WTC11 (cell line): Measurements from ENCODE around the gene ITGB3. TPM values are rescaled to one million over a fixed set of nuclear protein-coding genes. Genes with fewer than 3 reads are reported as not detected.

Source experiments
- ATAC-seq: fragments of 200-7000 bp; cut with Tn5 transposase; 2 replicates; pipeline ENCODE4 v1.10.0; 2021; ENCODE audit warnings: mild to moderate bottlenecking, moderate library complexity
- CTCF ChIA-PET: fragments of 300-600 bp; sonication (Branson Sonifier 250); formaldehyde crosslinking; loops from one replicate; lab custom pipeline; 2021; ENCODE audit warnings: antibody characterized with exemption; lab: Charles Lee
- POLR2A ChIA-PET: fragments of 350-600 bp; sonication (Branson Sonifier 250); formaldehyde crosslinking; loops from one replicate; lab custom pipeline; 2021; ENCODE audit warnings: antibody characterized with exemption; lab: Charles Lee
- DNase-seq: peaks from one replicate; pipeline ENCODE4 v3.0.0; 2021; ENCODE audit warnings: low spot score
- H3K27ac Mint-ChIP-seq: 2 replicates; pipeline ENCODE4 v1.8.0; 2021; ENCODE audit warnings: mixed read lengths
- H3K27me3 Mint-ChIP-seq: 2 replicates; pipeline ENCODE4 v1.8.0; 2021; ENCODE audit warnings: low read depth, mild to moderate bottlenecking, moderate library complexity, mixed read lengths
- H3K36me3 Mint-ChIP-seq: 2 replicates; pipeline ENCODE4 v1.8.0; 2021; ENCODE audit warnings: mixed read lengths
- H3K4me1 Mint-ChIP-seq: 2 replicates; pipeline ENCODE4 v1.8.0; 2022; ENCODE audit warnings: mixed read lengths
- H3K4me3 Mint-ChIP-seq: 2 replicates; pipeline ENCODE4 v1.8.0; 2021; ENCODE audit warnings: mild to moderate bottlenecking, moderate library complexity, mixed read lengths
- H3K9me3 Mint-ChIP-seq: 2 replicates; pipeline ENCODE4 v1.8.0; 2021; ENCODE audit warnings: mixed read lengths
- EMX1 ChIP-seq: fragments of 250-450 bp; sonication (Bioruptor Pico); IDR thresholded peaks from 2 replicates; pipeline ENCODE4 v1.8.0; 2021; ENCODE audit warnings: mild to moderate bottlenecking
- ETV6 ChIP-seq: sonication (generic); formaldehyde crosslinking; IDR thresholded peaks from 2 replicates; pipeline ENCODE4 v1.8.1; 2022; ENCODE audit warnings: mild to moderate bottlenecking, missing genetic modification reagents
- FOXJ3 ChIP-seq: sonication (generic); formaldehyde crosslinking; IDR thresholded peaks from 2 replicates; pipeline ENCODE4 v1.9.0; 2021; ENCODE audit warnings: missing genetic modification reagents, mild to moderate bottlenecking, borderline replicate concordance
- FOXP1 ChIP-seq: sonication (generic); formaldehyde crosslinking; IDR thresholded peaks from 2 replicates; pipeline ENCODE4 v1.8.0; 2022; ENCODE audit warnings: missing genetic modification reagents, mild to moderate bottlenecking, moderate library complexity, borderline replicate concordance
- GRHL2 ChIP-seq: fragments of 250-450 bp; sonication (Bioruptor Pico); IDR thresholded peaks from 2 replicates; pipeline ENCODE4 v1.8.0; 2022; ENCODE audit warnings: mild to moderate bottlenecking, moderate library complexity; ENCODE audit not compliant: insufficient replicate concordance, severe bottlenecking
- HMGXB4 ChIP-seq: sonication (generic); formaldehyde crosslinking; IDR thresholded peaks from 2 replicates; pipeline ENCODE4 v1.8.1; 2023; ENCODE audit warnings: mild to moderate bottlenecking, moderate library complexity, missing genetic modification reagents
- JUN ChIP-seq: sonication (generic); formaldehyde crosslinking; IDR thresholded peaks from 2 replicates; pipeline ENCODE4 v1.8.0; 2023; ENCODE audit warnings: mild to moderate bottlenecking, missing genetic modification reagents
- NR3C1 ChIP-seq: sonication (generic); formaldehyde crosslinking; conservative IDR thresholded peaks from 2 replicates; pipeline ENCODE4 v1.8.1; 2023; ENCODE audit warnings: low read depth, mild to moderate bottlenecking, missing genetic modification reagents
- RELA ChIP-seq: sonication (generic); formaldehyde crosslinking; IDR thresholded peaks from 2 replicates; pipeline ENCODE4 v1.8.1; 2022; ENCODE audit warnings: missing genetic modification reagents, mild to moderate bottlenecking, borderline replicate concordance
- SMAD4 ChIP-seq: sonication (generic); formaldehyde crosslinking; IDR thresholded peaks from 2 replicates; pipeline ENCODE4 v1.8.0; 2022; ENCODE audit warnings: mild to moderate bottlenecking, missing genetic modification reagents
- SOX15 ChIP-seq: fragments of 250-450 bp; sonication (Bioruptor Pico); IDR thresholded peaks from 2 replicates; pipeline ENCODE4 v1.9.0; 2021; ENCODE audit warnings: mild to moderate bottlenecking
- SP1 ChIP-seq: sonication (generic); formaldehyde crosslinking; conservative IDR thresholded peaks from 2 replicates; pipeline ENCODE4 v1.8.1; 2022; ENCODE audit warnings: missing genetic modification reagents
- TEAD1 ChIP-seq: sonication (generic); formaldehyde crosslinking; IDR thresholded peaks from 2 replicates; pipeline ENCODE4 v1.8.0; 2022; ENCODE audit warnings: mild to moderate bottlenecking, missing genetic modification reagents
- TEAD4 ChIP-seq: sonication (generic); formaldehyde crosslinking; IDR thresholded peaks from 2 replicates; pipeline ENCODE4 v1.8.0; 2022; ENCODE audit warnings: mild to moderate bottlenecking, missing genetic modification reagents
- ZNF263 ChIP-seq: sonication (generic); formaldehyde crosslinking; IDR thresholded peaks from 2 replicates; pipeline ENCODE4 v1.8.1; 2022; ENCODE audit warnings: low read depth, mild to moderate bottlenecking, moderate library complexity, missing genetic modification reagents
- ZNF416 ChIP-seq: fragments of 250-450 bp; sonication (Bioruptor Pico); IDR thresholded peaks from 2 replicates; pipeline ENCODE4 v1.9.0; 2021; ENCODE audit warnings: mild to moderate bottlenecking, inconsistent platforms
- ZNF423 ChIP-seq: fragments of 250-450 bp; sonication (Bioruptor Pico); IDR thresholded peaks from 2 replicates; pipeline ENCODE4 v2.1.2; 2022; ENCODE audit warnings: mild to moderate bottlenecking, moderate library complexity
- total RNA-seq: library from RNA; stranded (reverse); gene quantifications from 3 replicates; pipeline ENCODE4 v1.2.3, GENCODE V29; 2021
- TF ChIP-seq, protein P1 (sequence below): sonication (generic); formaldehyde crosslinking; IDR thresholded peaks from 2 replicates; pipeline ENCODE4 v1.8.0; 2023; ENCODE audit warnings: missing genetic modification reagents, mild to moderate bottlenecking, borderline replicate concordance
- TF ChIP-seq, protein P2 (sequence below): fragments of 250-450 bp; sonication (Bioruptor Pico); IDR thresholded peaks from 2 replicates; pipeline ENCODE4 v1.9.0; 2021; ENCODE audit warnings: mild to moderate bottlenecking, borderline replicate concordance
- TF ChIP-seq, protein P3 (sequence below): fragments of 250-450 bp; sonication (Bioruptor Pico); conservative IDR thresholded peaks from 2 replicates; pipeline ENCODE4 v1.9.0; 2021; ENCODE audit warnings: mild to moderate bottlenecking

ITGB3 gene
- total RNA-seq, 1 experiment from 2014 or later = 0.04 TPM

- TF ChIP-seq, protein P1, sequence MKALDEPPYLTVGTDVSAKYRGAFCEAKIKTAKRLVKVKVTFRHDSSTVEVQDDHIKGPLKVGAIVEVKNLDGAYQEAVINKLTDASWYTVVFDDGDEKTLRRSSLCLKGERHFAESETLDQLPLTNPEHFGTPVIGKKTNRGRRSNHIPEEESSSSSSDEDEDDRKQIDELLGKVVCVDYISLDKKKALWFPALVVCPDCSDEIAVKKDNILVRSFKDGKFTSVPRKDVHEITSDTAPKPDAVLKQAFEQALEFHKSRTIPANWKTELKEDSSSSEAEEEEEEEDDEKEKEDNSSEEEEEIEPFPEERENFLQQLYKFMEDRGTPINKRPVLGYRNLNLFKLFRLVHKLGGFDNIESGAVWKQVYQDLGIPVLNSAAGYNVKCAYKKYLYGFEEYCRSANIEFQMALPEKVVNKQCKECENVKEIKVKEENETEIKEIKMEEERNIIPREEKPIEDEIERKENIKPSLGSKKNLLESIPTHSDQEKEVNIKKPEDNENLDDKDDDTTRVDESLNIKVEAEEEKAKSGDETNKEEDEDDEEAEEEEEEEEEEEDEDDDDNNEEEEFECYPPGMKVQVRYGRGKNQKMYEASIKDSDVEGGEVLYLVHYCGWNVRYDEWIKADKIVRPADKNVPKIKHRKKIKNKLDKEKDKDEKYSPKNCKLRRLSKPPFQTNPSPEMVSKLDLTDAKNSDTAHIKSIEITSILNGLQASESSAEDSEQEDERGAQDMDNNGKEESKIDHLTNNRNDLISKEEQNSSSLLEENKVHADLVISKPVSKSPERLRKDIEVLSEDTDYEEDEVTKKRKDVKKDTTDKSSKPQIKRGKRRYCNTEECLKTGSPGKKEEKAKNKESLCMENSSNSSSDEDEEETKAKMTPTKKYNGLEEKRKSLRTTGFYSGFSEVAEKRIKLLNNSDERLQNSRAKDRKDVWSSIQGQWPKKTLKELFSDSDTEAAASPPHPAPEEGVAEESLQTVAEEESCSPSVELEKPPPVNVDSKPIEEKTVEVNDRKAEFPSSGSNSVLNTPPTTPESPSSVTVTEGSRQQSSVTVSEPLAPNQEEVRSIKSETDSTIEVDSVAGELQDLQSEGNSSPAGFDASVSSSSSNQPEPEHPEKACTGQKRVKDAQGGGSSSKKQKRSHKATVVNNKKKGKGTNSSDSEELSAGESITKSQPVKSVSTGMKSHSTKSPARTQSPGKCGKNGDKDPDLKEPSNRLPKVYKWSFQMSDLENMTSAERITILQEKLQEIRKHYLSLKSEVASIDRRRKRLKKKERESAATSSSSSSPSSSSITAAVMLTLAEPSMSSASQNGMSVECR (CRISPR knock-in tag) = no peak
- TF ChIP-seq FOXP1 (CRISPR knock-in tag) (no peak), NR3C1 (CRISPR knock-in tag) (no peak), HMGXB4 (CRISPR knock-in tag) (no peak)
- TF ChIP-seq, all 79 proteins: peak for 0
Measured at GRCh38 chr17:47277921-47278320, 24.3 kb downstream of the ITGB3 start (continued).

GRCh38 chr17:47278561-47278960 is 24.9 kb downstream of the ITGB3 start:
- Mint-ChIP-seq H3K9me3 (no peaks in the 10 kb centered on the region), H3K27me3 (no peaks in the 10 kb centered on the region; the same call in 1 of the 2 replicates), H3K27ac (no peak overlapping the region), H3K36me3 (no peaks in the 10 kb centered on the region), H3K4me1 (peaks cover 44% of the 10 kb centered on the region), H3K4me3 (no peak overlapping the region)
- no peak for TF ChIP-seq RELA
- TF ChIP-seq, protein P2, sequence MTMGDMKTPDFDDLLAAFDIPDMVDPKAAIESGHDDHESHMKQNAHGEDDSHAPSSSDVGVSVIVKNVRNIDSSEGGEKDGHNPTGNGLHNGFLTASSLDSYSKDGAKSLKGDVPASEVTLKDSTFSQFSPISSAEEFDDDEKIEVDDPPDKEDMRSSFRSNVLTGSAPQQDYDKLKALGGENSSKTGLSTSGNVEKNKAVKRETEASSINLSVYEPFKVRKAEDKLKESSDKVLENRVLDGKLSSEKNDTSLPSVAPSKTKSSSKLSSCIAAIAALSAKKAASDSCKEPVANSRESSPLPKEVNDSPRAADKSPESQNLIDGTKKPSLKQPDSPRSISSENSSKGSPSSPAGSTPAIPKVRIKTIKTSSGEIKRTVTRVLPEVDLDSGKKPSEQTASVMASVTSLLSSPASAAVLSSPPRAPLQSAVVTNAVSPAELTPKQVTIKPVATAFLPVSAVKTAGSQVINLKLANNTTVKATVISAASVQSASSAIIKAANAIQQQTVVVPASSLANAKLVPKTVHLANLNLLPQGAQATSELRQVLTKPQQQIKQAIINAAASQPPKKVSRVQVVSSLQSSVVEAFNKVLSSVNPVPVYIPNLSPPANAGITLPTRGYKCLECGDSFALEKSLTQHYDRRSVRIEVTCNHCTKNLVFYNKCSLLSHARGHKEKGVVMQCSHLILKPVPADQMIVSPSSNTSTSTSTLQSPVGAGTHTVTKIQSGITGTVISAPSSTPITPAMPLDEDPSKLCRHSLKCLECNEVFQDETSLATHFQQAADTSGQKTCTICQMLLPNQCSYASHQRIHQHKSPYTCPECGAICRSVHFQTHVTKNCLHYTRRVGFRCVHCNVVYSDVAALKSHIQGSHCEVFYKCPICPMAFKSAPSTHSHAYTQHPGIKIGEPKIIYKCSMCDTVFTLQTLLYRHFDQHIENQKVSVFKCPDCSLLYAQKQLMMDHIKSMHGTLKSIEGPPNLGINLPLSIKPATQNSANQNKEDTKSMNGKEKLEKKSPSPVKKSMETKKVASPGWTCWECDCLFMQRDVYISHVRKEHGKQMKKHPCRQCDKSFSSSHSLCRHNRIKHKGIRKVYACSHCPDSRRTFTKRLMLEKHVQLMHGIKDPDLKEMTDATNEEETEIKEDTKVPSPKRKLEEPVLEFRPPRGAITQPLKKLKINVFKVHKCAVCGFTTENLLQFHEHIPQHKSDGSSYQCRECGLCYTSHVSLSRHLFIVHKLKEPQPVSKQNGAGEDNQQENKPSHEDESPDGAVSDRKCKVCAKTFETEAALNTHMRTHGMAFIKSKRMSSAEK (CRISPR knock-in tag) = no peak
- TF ChIP-seq SOX15 (CRISPR knock-in tag) = no peak
- TF ChIP-seq, protein P3, sequence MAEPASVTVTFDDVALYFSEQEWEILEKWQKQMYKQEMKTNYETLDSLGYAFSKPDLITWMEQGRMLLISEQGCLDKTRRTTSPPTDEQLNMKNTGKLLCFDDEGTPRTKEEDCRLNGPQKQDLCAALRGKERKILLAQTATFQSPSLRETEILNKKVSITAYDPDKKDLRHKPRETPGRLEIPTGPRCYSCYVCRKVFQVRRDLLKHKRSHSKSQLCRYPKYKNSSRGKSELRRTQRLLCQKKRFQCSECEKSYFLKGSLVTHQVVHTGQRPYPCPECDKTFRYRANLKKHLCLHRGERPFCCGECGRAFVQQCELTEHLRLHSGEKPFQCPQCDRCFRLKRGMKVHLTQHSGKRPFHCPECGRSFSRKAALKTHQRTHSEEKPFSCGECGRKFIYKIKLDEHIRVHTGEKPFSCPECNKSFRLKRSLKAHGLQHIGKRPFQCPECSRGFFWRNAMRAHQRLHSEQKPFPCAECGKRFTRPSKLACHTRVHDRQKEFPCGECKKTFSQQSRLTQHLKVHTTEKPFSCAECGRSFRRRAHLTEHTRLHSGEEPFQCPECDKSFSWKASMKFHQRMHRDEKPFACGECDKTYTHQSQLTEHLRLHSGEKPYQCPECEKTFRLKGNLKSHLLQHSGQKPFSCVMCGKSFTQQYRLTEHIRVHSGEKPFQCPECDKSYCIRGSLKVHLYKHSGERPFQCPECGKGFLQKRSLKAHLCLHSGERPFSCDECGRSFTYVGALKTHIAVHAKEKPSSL (CRISPR knock-in tag) = no peak
- no peak for TF ChIP-seq FOXJ3 (CRISPR knock-in tag)
- TF ChIP-seq ZNF423 (CRISPR knock-in tag) = no peak
- no peak for TF ChIP-seq TEAD1
- TF ChIP-seq TEAD4 (CRISPR knock-in tag) = no peak
- no peak for TF ChIP-seq ETV6
- TF ChIP-seq ZNF263 (CRISPR knock-in tag) = no peak
- TF ChIP-seq EMX1 (CRISPR knock-in tag) = no peak
- TF ChIP-seq JUN = no peak
- no peak for TF ChIP-seq GRHL2
- no peak for TF ChIP-seq SP1 (CRISPR knock-in tag)
- TF ChIP-seq SMAD4 = no peak
- no peak for TF ChIP-seq ZNF416 (CRISPR knock-in tag)
- ChIA-PET POLR2A (no interaction called here), CTCF (interaction anchor here (1.2 to 1.6 kb wide), 2 partner anchors 25 to 89 kb away, joined by 3 to 4 read pairs; partner anchors contain the start of genes CDC27 and ITGB3)
- ATAC-seq (no peak), DNase-seq (peak; percentile 26)
